GM19463 (cell line): Measurements from ENCODE around the gene PNMA6E.

Experiments used
- ATAC-seq: cut with Tn5 transposase; IDR thresholded peaks from one replicate; pipeline ENCODE4 v1.9.1; 2021; ENCODE audit warnings: mild to moderate bottlenecking, moderate library complexity; ENCODE audit not compliant: unreplicated experiment

Gene PNMA6E

DNA sequence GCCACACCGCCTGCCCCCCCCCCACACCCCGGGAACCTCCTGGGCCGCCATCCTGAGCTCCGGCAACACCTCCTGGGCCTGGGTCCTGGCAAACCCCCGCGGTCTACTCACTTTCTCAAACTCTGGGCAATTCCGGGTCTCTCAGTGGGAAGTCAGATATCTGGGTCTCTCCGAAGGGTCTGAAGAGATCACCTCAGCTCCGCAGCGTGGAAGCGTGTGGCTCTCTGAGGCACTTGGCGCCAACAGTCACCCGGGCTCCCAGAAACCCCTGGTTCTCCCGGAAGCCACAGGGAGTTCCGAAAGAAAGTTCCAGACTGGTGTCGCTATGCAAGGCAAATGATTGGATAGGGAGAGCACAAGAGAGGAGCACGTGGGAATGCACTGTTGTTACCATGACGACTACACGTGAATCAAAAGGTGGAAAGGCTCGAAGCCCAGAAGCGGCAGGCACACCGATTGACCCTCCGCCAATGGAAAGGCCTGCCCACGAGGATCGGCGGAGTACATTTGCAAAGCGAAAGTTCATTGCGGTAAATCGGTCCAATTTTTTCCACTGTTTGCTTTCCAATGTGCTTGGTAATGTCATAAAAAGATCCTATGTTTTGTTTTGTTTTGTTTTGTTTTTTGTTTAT lies at the start of gene PNMA6E:
PNMA6E (minus strand) TSS at position 218 of the 632 bp plus-strand sequence. CDS start 2,501 bp downstream, outside the sequence.
- ATAC-seq = no peak

DNA sequence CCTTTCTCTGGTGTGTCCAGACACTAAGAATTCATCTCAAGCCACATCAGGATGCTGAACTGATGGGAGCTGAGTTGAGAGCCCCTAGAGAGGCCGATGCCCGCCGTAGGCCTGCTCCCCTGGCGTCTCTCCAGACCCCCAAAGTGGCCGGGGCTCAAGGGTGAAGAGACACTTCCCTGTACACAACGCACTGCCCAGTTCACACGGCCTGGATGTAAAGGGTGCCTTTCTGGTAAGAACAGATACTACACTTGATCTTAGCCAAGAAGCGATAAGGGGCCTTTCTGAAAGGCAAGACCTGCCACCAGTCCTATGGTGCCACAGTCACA lies 49.8 kb upstream of the PNMA6E start:
- no peak for ATAC-seq

DNA sequence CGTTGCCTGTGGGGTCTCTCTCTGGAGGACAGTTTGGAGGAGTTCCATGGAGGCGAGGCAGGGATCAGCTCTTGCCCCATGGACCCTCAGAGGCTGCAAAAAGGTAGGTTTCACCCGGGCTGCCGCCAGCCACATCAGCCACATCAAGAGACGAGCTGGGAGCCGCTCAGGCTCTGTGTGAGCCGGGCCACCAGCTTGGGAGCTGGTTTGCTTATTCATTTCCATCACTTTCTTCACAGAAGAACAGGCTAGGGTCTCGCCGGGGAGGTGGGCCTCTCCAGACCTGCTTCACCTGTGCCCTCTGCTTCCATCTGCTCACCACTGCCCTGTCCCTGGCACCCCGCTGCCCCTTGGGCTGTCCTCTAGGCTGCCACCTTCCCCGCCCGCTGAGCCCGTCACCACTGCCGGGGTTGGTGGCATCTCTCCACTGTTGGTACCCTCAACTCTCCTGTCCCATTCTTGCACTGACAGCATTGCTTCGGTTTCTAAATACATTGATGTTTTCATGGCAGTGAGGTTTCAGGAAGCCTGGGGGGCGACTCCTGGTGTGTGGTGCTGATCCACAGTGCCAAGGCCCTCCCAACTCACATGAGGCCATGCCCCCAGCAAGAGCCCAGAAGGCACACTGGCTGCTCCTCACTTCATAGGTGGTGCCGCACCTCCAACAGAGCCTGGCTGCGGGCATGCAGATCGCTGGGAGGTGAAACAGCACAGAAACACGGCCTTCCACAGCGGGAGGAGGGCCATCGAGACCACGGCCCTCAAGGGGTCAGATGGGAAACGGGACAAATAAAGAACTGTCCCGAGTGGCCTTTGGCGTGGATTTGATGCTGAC lies 49.2 kb upstream of the PNMA6E start:
- ATAC-seq = no peak

DNA sequence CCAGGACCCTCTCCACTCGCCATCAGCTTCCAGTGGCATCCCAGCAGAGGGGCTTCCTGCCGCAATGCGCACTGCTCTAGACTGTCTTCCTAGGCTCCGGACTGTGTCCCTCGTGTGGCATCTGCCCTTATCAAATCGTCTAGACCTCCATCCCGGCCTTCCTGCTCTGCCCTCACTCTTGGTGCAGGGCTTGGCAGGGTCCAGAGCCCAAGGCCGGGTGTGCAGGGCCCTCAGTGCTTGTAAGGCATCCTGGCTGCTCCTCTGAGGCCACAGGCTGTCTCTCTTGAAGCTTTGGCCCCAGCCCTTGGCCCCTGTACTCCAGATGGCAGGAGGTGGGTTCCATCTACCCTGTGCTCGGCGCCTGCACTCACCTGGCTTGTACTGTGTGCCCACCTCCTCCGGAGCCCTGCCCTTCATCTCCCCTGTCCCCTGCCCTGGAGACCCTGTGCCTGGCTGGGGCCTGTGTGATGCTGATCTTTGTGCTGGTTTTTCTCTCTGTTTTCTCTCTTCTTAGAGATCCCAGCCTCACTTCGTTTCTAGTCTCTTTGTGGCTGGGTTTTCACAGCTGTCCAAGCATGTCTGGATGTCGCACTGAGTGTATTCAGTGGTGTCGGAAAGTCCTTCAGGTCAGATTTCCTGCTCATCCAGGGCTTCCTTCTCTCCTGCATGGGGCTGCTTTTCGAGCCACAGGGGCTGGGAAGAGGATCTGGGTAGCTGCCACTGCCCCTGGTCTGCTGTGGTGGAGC lies 48.4 kb upstream of the PNMA6E start:
- no peak for ATAC-seq

DNA sequence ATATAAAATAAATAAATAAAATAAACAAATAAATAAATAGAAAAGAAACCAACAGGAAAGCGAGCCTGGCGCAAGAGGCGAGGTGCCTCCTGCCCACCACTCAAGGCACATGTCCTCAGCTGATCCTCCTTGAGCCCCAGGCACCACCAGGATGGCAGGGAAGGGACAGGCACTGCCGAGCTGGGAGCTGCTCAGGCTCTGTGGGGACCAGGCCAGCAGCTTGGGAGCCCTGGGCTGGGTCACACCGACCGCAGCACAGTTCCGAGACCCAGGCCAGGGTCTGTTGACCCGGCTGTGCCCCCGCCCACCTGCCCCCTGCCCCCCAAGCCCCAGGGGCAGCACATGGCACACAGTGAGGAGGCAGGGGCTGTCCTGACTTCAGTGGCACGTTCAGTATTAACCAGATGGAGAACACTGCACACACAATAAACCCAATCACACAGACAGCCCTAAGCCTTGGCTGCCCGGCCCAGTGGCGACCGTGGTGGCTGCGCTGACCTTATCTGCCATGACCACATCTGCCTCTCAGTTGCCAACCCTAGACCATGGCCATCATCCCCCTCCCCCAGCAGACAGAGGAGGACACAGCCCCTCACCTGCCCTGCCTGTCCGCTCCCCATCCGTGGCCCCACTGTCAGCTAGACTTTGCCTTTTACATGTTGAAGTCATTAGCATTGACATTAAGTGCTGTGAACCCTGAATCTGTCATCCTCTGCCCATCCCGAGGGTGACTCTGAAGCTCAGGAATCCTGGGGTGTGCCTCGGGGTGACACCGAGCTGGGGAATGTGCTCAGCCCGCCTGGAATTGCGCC lies 47.6 kb upstream of the PNMA6E start:
- no peak for ATAC-seq

DNA sequence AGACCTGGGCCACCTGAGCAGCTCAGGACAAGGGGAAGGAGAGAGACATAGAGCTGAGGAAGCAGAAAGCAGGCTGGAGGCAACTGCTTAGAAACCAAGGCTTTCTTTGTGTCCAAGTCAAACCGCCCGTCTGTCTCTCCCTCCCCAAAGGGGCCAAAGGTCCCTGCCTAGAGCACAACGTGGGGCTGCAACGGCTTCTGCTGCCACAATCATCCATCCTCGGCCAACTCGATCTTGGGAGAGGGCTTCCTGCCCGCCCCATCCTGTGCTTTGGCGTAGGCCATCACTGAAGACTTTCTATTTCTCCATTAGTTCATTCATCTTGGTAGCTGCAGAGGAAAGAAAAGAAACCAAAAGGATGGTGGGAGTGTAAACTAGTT lies 46.4 kb upstream of the PNMA6E start:
- no peak for ATAC-seq

DNA sequence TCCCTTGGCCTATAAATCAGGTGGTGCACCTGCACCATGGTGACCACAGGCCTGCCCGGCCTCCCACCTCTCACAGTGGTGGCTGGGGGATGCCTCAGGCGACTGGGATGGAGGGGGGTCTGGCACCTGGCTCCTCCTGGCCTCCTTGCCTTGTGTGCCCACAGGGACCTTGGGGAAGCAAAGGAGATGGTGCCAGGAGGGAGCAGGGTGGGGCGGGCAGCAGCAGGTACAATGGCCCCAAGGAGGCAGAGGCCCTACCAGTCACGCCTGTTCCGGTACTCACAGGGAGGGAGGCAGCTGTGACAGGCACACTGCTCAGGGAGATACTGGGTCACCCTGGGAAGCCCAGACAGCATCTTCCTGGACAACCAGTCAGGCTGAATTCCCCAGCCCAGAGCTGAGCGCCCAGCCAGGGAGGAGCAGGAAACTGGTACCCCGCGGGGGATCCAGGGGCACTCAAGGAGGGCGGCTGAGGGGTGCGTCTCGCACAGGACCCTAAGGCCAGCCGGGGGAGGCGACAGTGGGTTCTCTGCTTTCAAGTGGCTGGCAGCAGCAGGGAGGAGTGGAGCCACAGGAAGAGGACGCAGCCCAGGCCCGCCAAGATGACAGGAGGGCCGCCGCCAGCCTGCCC lies 45.9 kb upstream of the PNMA6E start:
- no peak for ATAC-seq

DNA sequence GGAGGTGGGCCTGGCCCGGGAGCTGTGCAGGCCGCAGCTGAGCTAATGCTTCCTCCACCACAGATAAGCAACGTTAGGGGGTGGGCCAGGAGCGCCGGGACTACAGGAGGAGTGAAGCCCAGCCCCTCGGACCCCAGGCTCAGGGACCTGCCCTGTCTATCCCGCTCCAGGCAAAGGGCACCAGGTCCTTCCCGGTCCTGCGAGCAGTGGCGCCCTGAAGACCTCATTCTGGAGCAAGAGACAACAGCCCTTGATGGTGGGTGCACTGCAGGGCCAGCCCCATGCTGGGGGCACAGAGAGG lies 45.4 kb upstream of the PNMA6E start:
- no peak for ATAC-seq

DNA sequence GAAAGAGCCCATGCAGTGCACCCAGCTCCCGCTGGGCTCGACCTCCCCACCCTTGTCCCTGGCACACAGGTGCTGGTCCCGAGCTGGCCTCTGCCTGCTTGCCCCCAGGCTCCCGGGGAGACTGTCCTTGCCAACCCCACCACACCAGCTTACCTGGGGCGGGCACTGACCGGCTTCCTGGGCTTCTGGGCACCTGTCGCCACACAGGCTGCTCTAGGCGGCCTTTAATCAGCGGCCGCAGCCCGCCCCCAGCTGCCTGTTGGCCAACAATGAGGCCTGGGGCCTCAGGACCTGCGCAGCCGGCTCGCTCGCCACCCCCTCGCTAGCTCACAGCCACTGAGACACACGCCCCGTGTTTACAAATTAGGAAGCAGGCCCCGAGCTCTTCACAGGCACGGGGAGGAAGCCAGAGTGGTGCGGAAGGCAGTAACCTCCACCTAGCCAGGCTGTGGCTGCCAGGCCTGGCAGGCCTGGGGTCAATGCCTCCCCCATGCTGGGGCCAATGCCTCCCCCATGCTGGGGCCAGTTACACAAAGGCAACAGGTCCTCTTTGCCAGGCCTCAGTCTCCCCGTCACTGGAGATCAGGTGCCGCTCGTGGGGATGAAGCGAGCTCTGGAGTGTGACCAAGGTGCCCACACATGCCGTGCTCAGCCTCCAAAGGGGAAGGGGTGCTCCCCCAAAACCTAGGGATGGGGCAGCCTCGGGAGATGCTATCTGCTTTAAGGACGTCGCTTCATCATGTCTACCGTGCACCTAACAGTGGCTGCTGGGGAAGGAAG lies 44.9 kb upstream of the PNMA6E start, which contains the start of gene TREX2:
TREX2 (minus strand) TSS at position 201 of the 780 bp plus-strand sequence. CDS start 626 bp downstream, outside the sequence.
- ATAC-seq = no peak

DNA sequence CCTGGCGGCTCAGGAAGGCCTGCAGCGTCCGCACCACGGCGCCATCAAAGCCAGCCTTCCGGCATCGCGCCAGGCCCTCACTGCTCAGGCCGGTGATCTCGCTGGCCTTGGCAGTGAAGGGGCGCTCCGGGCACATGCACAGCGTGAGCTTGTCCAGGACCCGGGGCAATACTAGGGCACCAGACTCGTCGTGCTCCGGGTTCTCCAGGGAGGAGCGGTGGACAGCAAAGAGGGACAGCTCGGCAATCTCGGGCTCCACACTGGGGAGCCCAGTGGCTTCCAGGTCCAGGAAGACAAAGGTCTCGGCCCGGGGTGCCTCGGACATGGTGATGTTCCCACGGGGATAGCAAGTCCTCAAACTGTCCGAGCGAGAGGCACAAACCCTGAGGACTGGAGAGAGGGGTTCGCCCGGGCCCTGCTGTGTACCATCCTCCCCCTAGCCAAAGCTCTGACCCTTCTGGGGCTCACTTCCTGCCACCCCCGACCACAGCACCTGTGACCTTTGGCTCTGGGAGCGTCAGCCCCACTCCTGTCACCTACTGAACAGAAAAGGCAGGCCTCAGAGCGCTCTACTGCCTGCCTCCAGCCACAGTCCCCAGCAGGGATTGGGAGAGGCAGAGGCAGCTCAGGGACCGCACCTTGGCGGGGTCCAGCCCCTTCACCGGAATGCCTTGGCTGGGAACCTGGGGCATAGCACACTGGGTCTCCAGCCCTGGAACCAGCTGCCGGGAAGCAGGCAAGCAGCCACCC lies 44.1 kb upstream of the PNMA6E start:
- ATAC-seq = no peak

DNA sequence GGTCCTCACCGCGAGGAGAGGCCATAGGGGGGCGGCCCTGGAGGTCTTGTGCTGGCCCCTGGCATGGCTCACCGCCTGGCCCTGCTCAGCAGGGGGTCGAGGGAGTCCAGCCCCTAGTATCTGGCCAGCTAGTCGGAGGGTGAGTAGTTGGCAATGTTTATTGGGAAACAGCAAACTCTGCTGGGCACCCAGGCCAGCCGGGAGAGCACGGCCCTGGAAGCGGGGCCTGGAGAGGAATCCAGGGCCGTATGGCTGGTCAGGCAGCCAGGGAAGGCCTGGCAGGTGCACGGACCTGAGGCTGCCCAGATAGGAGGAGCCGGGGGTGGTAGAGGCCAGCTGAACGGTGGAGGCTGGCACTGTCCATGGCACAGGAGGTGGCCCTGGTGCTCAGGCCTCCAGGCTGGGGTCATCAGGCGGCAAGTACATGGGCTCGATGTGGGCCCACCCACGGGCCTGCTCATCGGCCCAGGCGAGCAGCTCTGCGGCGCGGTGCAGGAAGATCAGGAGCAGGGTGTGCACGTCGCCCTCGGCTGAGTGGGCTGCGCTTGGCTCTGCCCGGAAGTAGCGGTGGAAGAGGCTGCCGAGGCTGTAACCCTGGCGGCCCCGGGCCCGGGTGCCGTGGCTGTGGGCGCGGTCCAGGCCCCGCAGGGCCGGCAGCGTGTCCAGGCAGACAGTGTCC lies 43.3 kb upstream of the PNMA6E start:
- ATAC-seq = no peak

DNA sequence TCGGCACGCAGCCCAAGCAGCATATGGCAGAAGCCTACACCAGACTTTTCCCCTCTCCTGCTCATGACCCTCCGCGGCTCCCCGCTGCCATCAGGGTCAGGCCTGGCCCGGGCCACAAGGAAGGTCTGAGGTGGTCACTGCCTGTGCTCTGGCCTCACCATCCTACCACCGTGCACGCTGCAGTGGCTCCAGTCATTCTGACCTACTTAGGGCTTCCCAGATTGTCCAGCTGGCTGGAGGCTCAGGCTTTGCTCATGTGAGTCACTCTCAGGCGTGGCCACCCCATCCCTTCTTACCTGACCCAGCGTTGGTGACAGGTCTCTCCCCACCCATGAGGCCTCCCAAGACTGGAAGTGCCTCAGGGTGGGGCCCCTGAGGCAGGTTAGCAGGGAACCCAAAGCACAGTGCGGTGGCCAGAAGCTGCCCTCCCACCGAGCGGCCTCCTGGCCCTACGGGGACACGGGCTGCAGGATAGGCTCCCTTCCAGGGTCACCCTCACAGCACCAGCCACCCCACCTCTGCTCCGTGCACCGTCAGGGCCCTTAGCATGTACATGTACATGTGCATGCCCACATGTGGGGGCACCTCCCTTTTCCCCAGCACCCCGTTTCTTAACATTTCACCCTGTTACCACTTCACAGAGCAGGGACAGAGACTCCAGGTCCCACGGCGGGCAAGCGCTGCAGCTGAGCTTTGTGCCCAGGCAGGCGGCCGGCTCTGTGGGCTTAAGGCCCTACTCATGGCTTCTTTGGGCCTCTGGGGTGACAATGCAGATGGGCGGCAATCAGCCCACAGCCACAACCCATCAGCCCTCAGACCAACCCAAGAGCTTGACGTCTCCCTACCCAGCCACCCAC lies 42.6 kb upstream of the PNMA6E start:
- ATAC-seq = no peak

DNA sequence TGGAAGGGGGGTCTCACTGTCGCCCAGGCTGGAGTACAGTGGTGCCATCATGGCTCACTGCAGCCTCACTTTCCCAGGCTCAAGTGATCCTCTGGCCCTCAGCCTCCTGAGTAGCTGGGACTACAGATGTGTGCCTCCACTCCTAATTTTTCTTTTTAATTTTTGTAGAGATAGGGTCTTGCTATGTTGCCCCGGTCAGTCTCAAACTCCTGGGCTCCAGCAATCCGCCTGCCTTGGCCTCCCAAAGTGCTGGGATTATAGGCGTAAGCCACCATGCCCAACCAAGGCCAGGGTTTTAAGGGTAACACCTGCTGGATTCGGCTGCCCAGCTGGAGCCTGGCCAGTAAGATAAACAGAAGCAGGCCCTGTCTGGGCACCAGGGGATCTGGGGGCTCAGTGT lies 41.3 kb upstream of the PNMA6E start:
- no peak for ATAC-seq

DNA sequence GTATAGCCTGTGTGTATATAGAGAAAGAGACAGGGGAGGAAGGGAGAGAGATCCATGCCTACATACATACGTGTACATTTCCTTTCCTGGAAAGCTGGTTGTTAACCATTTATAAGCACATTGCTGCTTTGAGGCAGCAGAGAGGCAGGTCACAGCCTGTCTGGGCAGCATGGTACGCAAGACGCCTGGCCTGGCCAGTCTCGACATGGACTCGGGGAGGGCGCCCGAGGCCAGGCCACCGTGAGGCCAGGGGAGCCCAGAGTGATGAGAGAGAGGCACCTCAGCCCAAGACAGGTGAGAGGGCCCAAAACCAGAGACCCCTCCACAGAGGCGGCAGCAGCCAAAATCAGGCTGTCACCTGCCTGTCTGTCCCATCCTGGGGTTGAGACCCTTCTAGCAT lies 40.8 kb upstream of the PNMA6E start:
- ATAC-seq = no peak

DNA sequence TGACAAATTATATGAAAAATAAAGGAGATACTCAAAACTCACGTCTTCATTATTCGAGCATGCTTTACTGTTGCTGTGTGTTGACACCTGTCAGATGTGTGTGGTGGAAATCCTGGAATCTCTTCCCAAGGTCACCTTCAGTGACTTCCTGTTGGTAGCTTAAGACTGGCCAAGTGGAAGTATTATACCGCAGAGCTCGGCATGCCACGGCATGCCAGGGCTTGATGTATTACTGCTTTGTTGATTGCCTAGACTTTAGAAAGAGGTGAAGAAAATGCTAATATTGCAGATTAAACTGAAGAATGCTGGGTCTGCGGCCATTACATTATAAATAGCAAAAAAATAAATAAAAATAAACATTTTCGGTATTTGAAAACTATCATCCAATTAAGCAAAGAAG lies 40.1 kb upstream of the PNMA6E start:
- ATAC-seq = no peak

DNA sequence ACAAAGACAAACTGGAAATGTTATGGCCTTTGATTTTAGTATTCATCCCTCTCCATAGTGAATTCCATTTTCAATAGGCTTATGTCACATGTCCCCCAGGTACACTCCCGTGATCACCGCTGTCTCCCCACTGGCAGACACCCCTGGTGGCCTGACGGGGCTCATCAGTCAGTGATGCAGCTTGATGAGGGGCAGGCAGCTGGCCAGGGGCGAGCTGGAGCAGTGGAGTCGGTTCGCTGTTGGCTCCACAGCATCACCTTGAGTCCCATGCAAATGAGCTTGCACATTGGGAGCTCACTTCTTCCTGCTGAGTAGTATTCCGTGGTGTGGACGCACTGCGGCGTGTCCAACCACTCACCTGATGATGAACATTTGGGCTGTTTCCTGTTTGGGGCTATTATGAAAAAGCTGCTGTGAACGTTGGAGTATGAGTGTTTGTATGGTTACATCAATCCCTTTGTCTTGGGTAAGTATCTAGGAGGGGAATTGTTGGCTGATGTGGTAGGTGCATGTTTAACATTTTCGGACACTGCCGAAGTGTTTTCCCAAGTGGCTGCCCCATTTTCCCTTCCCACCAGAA lies 39.5 kb upstream of the PNMA6E start:
- ATAC-seq = no peak

DNA sequence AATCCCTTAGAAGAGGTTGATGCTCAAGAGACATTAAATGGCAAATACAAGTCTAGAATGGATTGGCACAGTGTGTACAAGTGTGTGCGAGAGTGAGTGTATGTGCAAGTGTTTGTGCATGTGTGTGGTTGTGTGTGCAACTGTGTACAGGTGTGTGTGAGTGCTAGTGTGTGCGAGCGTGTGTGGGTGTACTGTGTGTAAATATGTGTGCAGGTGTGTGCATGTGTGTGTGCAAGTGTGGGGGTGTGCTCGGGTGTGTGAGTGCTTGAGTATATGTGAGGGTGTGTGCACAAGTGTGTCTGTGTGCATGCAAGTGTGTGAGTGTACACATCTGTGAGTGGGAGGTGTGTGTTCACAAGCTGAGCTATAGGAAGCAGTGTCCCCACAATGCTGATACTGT lies 38.8 kb upstream of the PNMA6E start:
- no peak for ATAC-seq
